IMR-90 (cell line): ENCODE results near the gene KDM2B. TPM values are rescaled to one million over a fixed set of nuclear protein-coding genes. Genes with fewer than 3 reads are reported as not detected.

ENCODE experiments used
- ATAC-seq: fragments of 200-7000 bp; cut with Tn5 transposase; 2 replicates; pipeline ENCODE4 v1.9.1; 2020; ENCODE audit warnings: low read depth, mild to moderate bottlenecking, moderate library complexity
- BruUV-seq: library from RNA; stranded (reverse); fragments of 400-500 nt; replicated peaks from 2 replicates; lab custom pipeline; 2021; lab: Mats Ljungman, UMichigan
- CTCF ChIA-PET: fragments of 300-600 bp; formaldehyde crosslinking; extraction: SDS; loops from one replicate; lab custom pipeline; 2021; ENCODE audit warnings: antibody characterized with exemption; lab: Yijun Ruan, JAX
- POLR2A ChIA-PET: fragments of 300-600 bp; sonication (Branson Sonifier 250); formaldehyde crosslinking; loops from one replicate; lab custom pipeline; 2022; ENCODE audit warnings: antibody characterized with exemption; ENCODE audit not compliant: unreplicated experiment; lab: Charles Lee
- DNase-seq: peaks from one replicate; pipeline ENCODE4 v3.0.0; 2013
- H2AFZ ChIP-seq: replicated peaks from 2 replicates; pipeline ENCODE3; 2013; ENCODE audit warnings: low read length, mild to moderate bottlenecking; ENCODE audit not compliant: poor library complexity
- H2AK5ac ChIP-seq: 2 replicates; pipeline ENCODE4 v1.6.1; 2013; ENCODE audit warnings: low read depth, low read length, inconsistent platforms
- H2AK9ac ChIP-seq: replicated peaks from 2 replicates; pipeline ENCODE3; 2013; ENCODE audit warnings: mild to moderate bottlenecking, low read depth, low read length, moderate library complexity; ENCODE audit not compliant: poor library complexity
- H2BK120ac ChIP-seq: 2 replicates; pipeline ENCODE4 v1.6.1; 2013; ENCODE audit warnings: low read depth, low read length, inconsistent platforms
- H2BK15ac ChIP-seq: 3 replicates; pipeline ENCODE4 v1.6.1; 2013; ENCODE audit warnings: low read depth, low read length, inconsistent platforms
- H2BK20ac ChIP-seq: 2 replicates; pipeline ENCODE4 v1.6.1; 2013; ENCODE audit warnings: low read depth, mild to moderate bottlenecking, inconsistent platforms, low read length, moderate library complexity
- H2BK5ac ChIP-seq: 2 replicates; pipeline ENCODE4 v1.6.1; 2013; ENCODE audit warnings: mild to moderate bottlenecking, low read depth, low read length, inconsistent platforms; ENCODE audit not compliant: poor library complexity, severe bottlenecking
- H3K14ac ChIP-seq: replicated peaks from 2 replicates; pipeline ENCODE4 v1.6.1; 2013; ENCODE audit warnings: low read depth, low read length, inconsistent platforms
- H3K18ac ChIP-seq: 2 replicates; pipeline ENCODE4 v1.6.1; 2013; ENCODE audit warnings: low read depth, low read length, control low read depth
- H3K23ac ChIP-seq: 2 replicates; pipeline ENCODE4 v1.6.1; 2013; ENCODE audit warnings: low read depth, low read length, inconsistent platforms
- H3K27ac ChIP-seq: 2 replicates; pipeline ENCODE4 v1.5.1; 2013; ENCODE audit warnings: mild to moderate bottlenecking, control low read depth, low read length; ENCODE audit not compliant: insufficient read depth
- H3K27me3 ChIP-seq: 2 replicates; pipeline ENCODE4 v1.6.1; 2013; ENCODE audit warnings: low read length; ENCODE audit not compliant: control insufficient read depth, insufficient read depth
- H3K36me3 ChIP-seq: 2 replicates; pipeline ENCODE4 v1.6.1; 2013; ENCODE audit warnings: low read length, mixed read lengths; ENCODE audit not compliant: control insufficient read depth, insufficient read depth
- H3K4ac ChIP-seq: 2 replicates; pipeline ENCODE4 v1.6.1; 2013; ENCODE audit warnings: low read depth, low read length, inconsistent platforms
- H3K4me1 ChIP-seq: 2 replicates; pipeline ENCODE4 v1.6.1; 2013; ENCODE audit warnings: low read length, mixed read lengths; ENCODE audit not compliant: control insufficient read depth, insufficient read depth
- H3K4me2 ChIP-seq: 2 replicates; pipeline ENCODE4 v1.6.1; 2013; ENCODE audit warnings: low read depth, mild to moderate bottlenecking, control low read depth, low read length, moderate library complexity
- H3K4me3 ChIP-seq: 2 replicates; pipeline ENCODE4 v1.5.1; 2013; ENCODE audit warnings: low read depth, mild to moderate bottlenecking, control low read depth, low read length, moderate library complexity; ENCODE audit not compliant: insufficient read depth
- H3K56ac ChIP-seq: 2 replicates; pipeline ENCODE4 v1.6.1; 2013; ENCODE audit warnings: low read length, inconsistent platforms; ENCODE audit not compliant: insufficient read depth; ENCODE audit errors: extremely low read depth
- H3K79me1 ChIP-seq, 2 experiments: 2 replicates each; pipeline ENCODE4 v1.6.1; 2013; ENCODE audit warnings: low read length in 2 of 2, inconsistent platforms in 1 of 2, low read depth in 1 of 2
- H3K9ac ChIP-seq: 2 replicates; pipeline ENCODE4 v1.6.1; 2013; ENCODE audit warnings: low read depth, low read length, control low read depth
- H3K9me1 ChIP-seq: 2 replicates; pipeline ENCODE4 v1.6.1; 2013; ENCODE audit warnings: low read length, inconsistent platforms; ENCODE audit not compliant: insufficient read depth
- H3K9me3 ChIP-seq: 2 replicates; pipeline ENCODE4 v1.6.1; 2013; ENCODE audit warnings: low read length; ENCODE audit not compliant: control insufficient read depth, insufficient read depth
- H4K20me1 ChIP-seq: 2 replicates; pipeline ENCODE4 v1.6.1; 2013; ENCODE audit warnings: low read length, inconsistent platforms; ENCODE audit not compliant: insufficient read depth
- H4K5ac ChIP-seq: 2 replicates; pipeline ENCODE4 v1.6.1; 2013; ENCODE audit warnings: mild to moderate bottlenecking, low read depth, low read length, control low read depth
- H4K8ac ChIP-seq, 2 experiments: 2 replicates each; pipeline ENCODE4 v1.6.1; 2013; ENCODE audit warnings: low read depth in 2 of 2, low read length in 2 of 2, control low read depth in 1 of 2, inconsistent platforms in 1 of 2
- H4K91ac ChIP-seq: 2 replicates; pipeline ENCODE4 v1.6.1; 2013; ENCODE audit warnings: low read depth, low read length, inconsistent platforms; ENCODE audit not compliant: insufficient read depth
- BHLHE40 ChIP-seq: fragments of 150-350 bp; IDR thresholded peaks from 2 replicates; pipeline ENCODE4 v1.6.1; 2016; ENCODE audit warnings: mild to moderate bottlenecking, low read depth, low read length
- CEBPB ChIP-seq: IDR thresholded peaks from 2 replicates; pipeline ENCODE4 v1.6.1; 2012; ENCODE audit warnings: low read depth, low read length, improper control_type of control experiment
- CHD1 ChIP-seq: IDR thresholded peaks from 2 replicates; pipeline ENCODE4 v1.6.1; 2012; ENCODE audit warnings: low read depth, low read length, improper control_type of control experiment
- ELK1 ChIP-seq: fragments of 150-350 bp; IDR thresholded peaks from 2 replicates; pipeline ENCODE4 v1.6.1; 2016; ENCODE audit warnings: low read depth, mild to moderate bottlenecking, low read length, moderate library complexity, borderline replicate concordance
- FOS ChIP-seq: fragments of 150-350 bp; IDR thresholded peaks from 2 replicates; pipeline ENCODE4 v1.6.1; 2016; ENCODE audit warnings: low read depth, low read length
- MAFK ChIP-seq: IDR thresholded peaks from 2 replicates; pipeline ENCODE4 v1.6.1; 2012; ENCODE audit warnings: low read depth, low read length, improper control_type of control experiment
- MAZ ChIP-seq: IDR thresholded peaks from 2 replicates; pipeline ENCODE4 v1.6.1; 2012; ENCODE audit warnings: low read depth, mild to moderate bottlenecking, low read length, improper control_type of control experiment, moderate library complexity, borderline replicate concordance
- MXI1 ChIP-seq: IDR thresholded peaks from 2 replicates; pipeline ENCODE4 v1.6.1; 2012; ENCODE audit warnings: low read depth, mild to moderate bottlenecking, low read length, moderate library complexity, borderline replicate concordance
- NFE2L2 ChIP-seq: fragments of 150-350 bp; IDR thresholded peaks from 2 replicates; pipeline ENCODE4 v1.6.1; 2016; ENCODE audit warnings: low read depth, mild to moderate bottlenecking, low read length
- POLR2A ChIP-seq: IDR thresholded peaks from 2 replicates; pipeline ENCODE4 v1.6.1; 2012; ENCODE audit warnings: mild to moderate bottlenecking, low read depth, low read length
- RAD21 ChIP-seq: IDR thresholded peaks from 2 replicates; pipeline ENCODE4 v1.6.1; 2012; ENCODE audit warnings: low read length, improper control_type of control experiment
- RCOR1 ChIP-seq: IDR thresholded peaks from 2 replicates; pipeline ENCODE4 v1.6.1; 2012; ENCODE audit warnings: mild to moderate bottlenecking, low read length, improper control_type of control experiment; ENCODE audit not compliant: insufficient replicate concordance
- RFX5 ChIP-seq: IDR thresholded peaks from 2 replicates; pipeline ENCODE4 v1.8.0; 2012; ENCODE audit warnings: low read depth, mild to moderate bottlenecking, low read length, moderate library complexity
- SMC3 ChIP-seq: fragments of 150-350 bp; IDR thresholded peaks from 2 replicates; pipeline ENCODE4 v1.6.1; 2016; ENCODE audit warnings: low read depth, mild to moderate bottlenecking, antibody characterized with exemption, low read length, moderate library complexity
- USF2 ChIP-seq: fragments of 150-350 bp; IDR thresholded peaks from 2 replicates; pipeline ENCODE4 v1.6.1; 2017; ENCODE audit warnings: mild to moderate bottlenecking, antibody characterized with exemption, low read length, low read depth
- WGBS, 2 experiments: methylation state at CpG; one replicate each; pipeline versions ENCODE4 v1.1.5 to v1.1.7; 2013; ENCODE audit warnings: missing lambda C conversion rate in 2 of 2; ENCODE audit not compliant: insufficient read length in 1 of 2; ENCODE audit errors: extremely low coverage in 2 of 2; 5-methylcytosine and 5-hydroxymethylcytosine counted together
- dilution Hi-C: fragments of 300-500 bp; cut with HindIII; formaldehyde crosslinking; loops from one replicate; pipeline ENCODE4 v1.14.3; 2018; ENCODE audit warnings: low sequenced_read_pairs; ENCODE audit not compliant: unreplicated experiment
- in situ Hi-C: fragments of 300-500 bp; cut with MboI; formaldehyde crosslinking; loops from 3 replicates; pipeline ENCODE4 v1.14.3; 2019; ENCODE audit warnings: low sequenced_read_pairs, inconsistent platforms, mixed read lengths
- intact Hi-C: fragments of 100-400 bp; cut with micrococcal nuclease; formaldehyde crosslinking; loops from 2 replicates; pipeline ENCODE4 v1.10.0; 2022
- polyA plus RNA-seq, 3 experiments: library from polyadenylated mRNA; depleted of rRNA; stranded (reverse); fragments of >200 nt; gene quantifications; 2 replicates each; pipeline ENCODE4 v1.2.3, GENCODE V29; 2012; ENCODE audit warnings: low replicate concordance in 1 of 3
- total RNA-seq: library from RNA; depleted of rRNA; stranded (reverse); fragments of >200 nt; gene quantifications from 2 replicates; pipeline ENCODE4 v1.2.3, GENCODE V29; 2012
- TF ChIP-seq, protein P1 (sequence below): conservative IDR thresholded peaks from 2 replicates; pipeline ENCODE4 v1.5.1; 2012; ENCODE audit warnings: mild to moderate bottlenecking, low read depth, low read length, improper control_type of control experiment

The KDM2B gene
- total and polyA plus RNA-seq, 2 of the 4 experiments (the other 2 are of a cell fraction) = 22.6 to 24.2 TPM

GRCh38 chr12:121620333-121620891, 39.6 kb upstream of the KDM2B start:
- CTCF ChIA-PET = no interaction called here
- Histone ChIP-seq H3K56ac (no peak overlapping the region), H2AK5ac (no peak overlapping the region), H4K20me1 (no peaks in the 10 kb centered on the region), H3K27me3 (no peaks in the 10 kb centered on the region), H3K9me3 (no peaks in the 10 kb centered on the region), H3K23ac (no peak overlapping the region), H4K5ac (no peak overlapping the region), H3K79me1 (no peaks in the 10 kb centered on the region), H3K9me1 (no peaks in the 10 kb centered on the region), H2BK5ac (no peak overlapping the region), H3K36me3 (no peaks in the 10 kb centered on the region), H4K91ac (no peak overlapping the region), H2AK9ac (no peak overlapping the region), H3K9ac (no peak overlapping the region), H3K27ac (no peak overlapping the region), H3K18ac (no peak overlapping the region), H2BK120ac (no peak overlapping the region), H2BK20ac (no peak overlapping the region), H3K4me1 (no peaks in the 10 kb centered on the region), H2AFZ (no peak overlapping the region), H2BK15ac (no peak overlapping the region), H4K8ac (no peak overlapping the region), H3K4me2 (no peak overlapping the region), H3K4ac (no peak overlapping the region), H3K4me3 (no peak overlapping the region), H3K14ac (no peak overlapping the region)
- dilution Hi-C loops (no loop called here), intact Hi-C loops (no loop called here), in situ Hi-C loops (no loop called here)
- ATAC-seq (no peak), DNase-seq (no peak)
- POLR2A ChIA-PET = no interaction called here
- TF ChIP-seq SMC3 = no peak
- TF ChIP-seq FOS = no peak
- no peak for TF ChIP-seq RFX5
- no peak for TF ChIP-seq NFE2L2
- no peak for TF ChIP-seq CEBPB
- TF ChIP-seq BHLHE40 = no peak
- no peak for TF ChIP-seq RCOR1
- no peak for TF ChIP-seq RAD21
- TF ChIP-seq POLR2A = no peak
- TF ChIP-seq CHD1 = no peak
- no peak for TF ChIP-seq MAZ
- TF ChIP-seq MXI1 = no peak
- no peak for TF ChIP-seq MAFK
- no peak for TF ChIP-seq ELK1
- TF ChIP-seq, protein P1, sequence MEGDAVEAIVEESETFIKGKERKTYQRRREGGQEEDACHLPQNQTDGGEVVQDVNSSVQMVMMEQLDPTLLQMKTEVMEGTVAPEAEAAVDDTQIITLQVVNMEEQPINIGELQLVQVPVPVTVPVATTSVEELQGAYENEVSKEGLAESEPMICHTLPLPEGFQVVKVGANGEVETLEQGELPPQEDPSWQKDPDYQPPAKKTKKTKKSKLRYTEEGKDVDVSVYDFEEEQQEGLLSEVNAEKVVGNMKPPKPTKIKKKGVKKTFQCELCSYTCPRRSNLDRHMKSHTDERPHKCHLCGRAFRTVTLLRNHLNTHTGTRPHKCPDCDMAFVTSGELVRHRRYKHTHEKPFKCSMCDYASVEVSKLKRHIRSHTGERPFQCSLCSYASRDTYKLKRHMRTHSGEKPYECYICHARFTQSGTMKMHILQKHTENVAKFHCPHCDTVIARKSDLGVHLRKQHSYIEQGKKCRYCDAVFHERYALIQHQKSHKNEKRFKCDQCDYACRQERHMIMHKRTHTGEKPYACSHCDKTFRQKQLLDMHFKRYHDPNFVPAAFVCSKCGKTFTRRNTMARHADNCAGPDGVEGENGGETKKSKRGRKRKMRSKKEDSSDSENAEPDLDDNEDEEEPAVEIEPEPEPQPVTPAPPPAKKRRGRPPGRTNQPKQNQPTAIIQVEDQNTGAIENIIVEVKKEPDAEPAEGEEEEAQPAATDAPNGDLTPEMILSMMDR = no peak
- no peak for TF ChIP-seq USF2
- BruUV-seq = no TSS peak
- WGBS, 2 experiments = no CpG with 5 or more reads among the region's 8 CpGs
